ENCODE measurements around the gene COL25A1.

COL25A1 gene

GRCh38 chr4:108811486-108811885 is 491.0 kb downstream of the COL25A1 start:
- DNase-seq (ENCODE audit: low read depth), result no peak
- TF ChIP-seq CTCF (conservative IDR thresholded peaks at IDR 0.05; ENCODE audit: control insufficient read depth, insufficient read depth, low read depth, low read length), result no peak
- H3K4me3 ChIP-seq (ENCODE audit: control insufficient read depth, low read depth, low read length), result no peak overlapping the region

GRCh38 chr4:108810087-108810486 is 492.4 kb downstream of the COL25A1 start:
- no peak for TF ChIP-seq CTCF (conservative IDR thresholded peaks at IDR 0.05; ENCODE audit: control insufficient read depth, insufficient read depth, low read depth, low read length)
- no peak overlapping the region for H3K4me3 ChIP-seq (ENCODE audit: control insufficient read depth, low read depth, low read length)
- no peak for DNase-seq (ENCODE audit: low read depth)

DNA sequence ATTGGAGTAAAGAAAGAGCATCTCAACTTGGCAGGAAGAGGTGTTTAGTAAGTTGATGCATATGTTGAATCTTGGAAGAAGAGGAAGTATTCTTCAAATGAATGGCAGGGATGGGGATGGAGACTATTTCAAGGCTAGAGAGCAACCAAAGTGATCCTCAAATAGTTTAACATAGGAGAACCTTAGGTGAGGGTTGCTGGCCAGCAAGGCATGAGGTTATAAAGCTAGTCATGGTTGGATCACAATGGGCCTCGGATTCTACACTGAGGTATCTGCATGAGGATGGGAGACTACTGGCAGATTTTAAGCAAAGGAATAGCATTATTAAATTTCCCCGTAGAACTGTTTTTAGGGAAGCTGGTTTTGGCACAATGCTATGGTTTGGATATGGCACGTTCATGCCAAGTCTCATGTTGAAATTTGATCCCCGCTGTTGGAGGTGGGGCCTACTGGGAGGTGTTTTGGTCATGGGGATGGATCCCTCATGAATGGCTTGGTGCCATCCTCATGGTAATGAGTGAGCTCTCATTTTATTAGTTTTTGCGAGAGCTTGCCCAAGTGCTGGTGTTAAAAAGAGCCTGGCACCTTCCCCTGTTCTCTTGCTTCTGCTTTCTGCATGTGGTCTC is 497.7 kb downstream of the COL25A1 start:
- H3K4me3 ChIP-seq (ENCODE audit: control insufficient read depth, low read depth, low read length), result no peak overlapping the region
- TF ChIP-seq CTCF (conservative IDR thresholded peaks at IDR 0.05; ENCODE audit: control insufficient read depth, insufficient read depth, low read depth, low read length), result no peak
- no peak for DNase-seq (ENCODE audit: low read depth)

- DNase-seq (ENCODE audit: low read depth), result no peak
- H3K4me3 ChIP-seq (ENCODE audit: control insufficient read depth, low read depth, low read length), result no peak overlapping the region
- TF ChIP-seq CTCF (conservative IDR thresholded peaks at IDR 0.05; ENCODE audit: control insufficient read depth, insufficient read depth, low read depth, low read length), result no peak
Observed at GRCh38 chr4:108799306-108799705, 503.2 kb downstream of the COL25A1 start.

- TF ChIP-seq CTCF (conservative IDR thresholded peaks at IDR 0.05; ENCODE audit: control insufficient read depth, insufficient read depth, low read depth, low read length), result no peak
- no peak for DNase-seq (ENCODE audit: low read depth)
- no peak overlapping the region for H3K4me3 ChIP-seq (ENCODE audit: control insufficient read depth, low read depth, low read length)
Observed at GRCh38 chr4:108796173-108796572, 506.3 kb downstream of the COL25A1 start.

- TF ChIP-seq CTCF (conservative IDR thresholded peaks at IDR 0.05; ENCODE audit: control insufficient read depth, insufficient read depth, low read depth, low read length), result no peak
- H3K4me3 ChIP-seq (ENCODE audit: control insufficient read depth, low read depth, low read length), result no peak overlapping the region
- no peak for DNase-seq (ENCODE audit: low read depth)
Observed at GRCh38 chr4:108795733-108796132, 506.7 kb downstream of the COL25A1 start.

- no peak for DNase-seq (ENCODE audit: low read depth)
- no peak for TF ChIP-seq CTCF (conservative IDR thresholded peaks at IDR 0.05; ENCODE audit: control insufficient read depth, insufficient read depth, low read depth, low read length)
Observed at GRCh38 chr4:108794136-108794535, 508.3 kb downstream of the COL25A1 start.

More at GRCh38 chr4:108794136-108794535, 508.3 kb downstream of the COL25A1 start:
- H3K4me3 ChIP-seq (ENCODE audit: control insufficient read depth, low read depth, low read length), result no peak overlapping the region

Data from fibroblast of mammary gland (primary cell).